ENCODE measurements around the gene ADAM12.

ADAM12 gene

DNA sequence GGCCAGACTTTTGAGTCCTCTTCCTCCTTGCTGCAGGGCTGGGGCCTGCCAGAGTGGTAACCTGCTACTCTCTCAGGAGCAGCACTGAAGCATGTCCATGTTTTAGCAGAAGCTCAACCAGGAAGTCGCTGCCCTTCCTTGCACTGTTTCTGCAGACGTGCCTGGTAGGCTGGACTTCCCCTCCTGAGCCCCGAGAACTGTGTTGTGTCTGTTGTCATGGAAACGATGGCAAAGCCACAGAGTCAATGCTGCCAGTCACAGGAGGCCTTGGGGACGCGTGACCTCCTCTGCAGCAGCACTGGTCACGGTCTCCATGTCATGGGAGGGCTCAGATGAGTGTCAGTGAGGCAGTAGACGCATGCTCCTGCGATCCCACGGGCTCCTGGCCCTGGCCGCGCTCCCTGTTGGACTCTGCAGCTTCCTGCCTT, 346.5 kb downstream of the ADAM12 start:
- H3K36me3 ChIP-seq (ENCODE audit: insufficient read depth, low read length), result no peaks in the 10 kb centered on the region
- H3K9ac ChIP-seq (ENCODE audit: low read depth, low read length), result no peak overlapping the region
- H3K4me1 ChIP-seq (ENCODE audit: insufficient read depth, low read length), result peaks cover 6% of the 10 kb centered on the region
- H3K9me3 ChIP-seq (ENCODE audit: control insufficient read depth, insufficient read depth, low read length), result no peaks in the 10 kb centered on the region

DNA sequence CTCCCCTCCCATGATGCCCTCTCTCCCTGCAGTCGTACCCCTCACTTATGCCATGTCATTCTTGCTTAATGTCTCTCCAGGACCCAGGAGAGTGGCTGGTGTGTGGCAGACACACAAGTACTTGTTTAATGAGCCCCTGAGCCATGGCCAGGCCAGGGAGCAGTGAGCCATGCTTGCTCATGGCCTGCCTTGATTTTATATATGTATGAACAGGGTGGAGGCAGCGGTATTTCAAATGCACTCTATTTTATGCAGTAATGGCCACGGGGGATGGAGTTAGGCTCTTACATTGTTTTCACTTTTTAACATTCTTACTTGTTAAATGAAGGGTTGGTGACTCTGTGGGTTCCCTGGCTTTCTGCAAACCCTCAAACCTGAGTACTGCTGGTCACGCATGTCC, 347.2 kb downstream of the ADAM12 start:
- Histone ChIP-seq H3K9ac (ENCODE audit: low read depth, low read length) (no peak overlapping the region), H3K4me1 (ENCODE audit: insufficient read depth, low read length) (peaks cover 6% of the 10 kb centered on the region)

DNA sequence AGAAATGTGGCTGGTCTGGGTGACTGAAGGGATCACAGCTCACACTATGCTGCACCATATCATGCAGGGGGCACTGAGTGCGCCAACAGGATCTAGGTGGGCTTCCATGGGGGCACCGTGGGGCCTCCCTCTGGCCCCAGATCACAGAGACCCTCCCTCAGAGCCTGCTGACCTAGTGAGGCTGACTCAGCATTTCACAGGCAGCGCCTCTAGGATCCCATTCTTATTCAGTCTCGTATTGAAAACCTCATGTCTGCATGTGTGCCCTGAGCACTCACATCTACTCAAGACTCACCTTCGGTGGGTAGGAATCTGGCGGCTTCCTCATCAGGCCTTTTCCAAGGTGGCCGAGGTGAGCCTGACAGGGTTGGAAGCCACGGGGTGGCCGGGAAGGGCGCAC, 350.3 kb downstream of the ADAM12 start:
- peaks cover 6% of the 10 kb centered on the region for H3K4me1 ChIP-seq (ENCODE audit: insufficient read depth, low read length)
- no peak overlapping the region for H3K9ac ChIP-seq (ENCODE audit: low read depth, low read length)

More for the DNA sequence above, 347.2 kb downstream of the ADAM12 start:
- Histone ChIP-seq H3K9me3 (ENCODE audit: control insufficient read depth, insufficient read depth, low read length) (no peaks in the 10 kb centered on the region), H3K36me3 (ENCODE audit: insufficient read depth, low read length) (no peaks in the 10 kb centered on the region)

DNA sequence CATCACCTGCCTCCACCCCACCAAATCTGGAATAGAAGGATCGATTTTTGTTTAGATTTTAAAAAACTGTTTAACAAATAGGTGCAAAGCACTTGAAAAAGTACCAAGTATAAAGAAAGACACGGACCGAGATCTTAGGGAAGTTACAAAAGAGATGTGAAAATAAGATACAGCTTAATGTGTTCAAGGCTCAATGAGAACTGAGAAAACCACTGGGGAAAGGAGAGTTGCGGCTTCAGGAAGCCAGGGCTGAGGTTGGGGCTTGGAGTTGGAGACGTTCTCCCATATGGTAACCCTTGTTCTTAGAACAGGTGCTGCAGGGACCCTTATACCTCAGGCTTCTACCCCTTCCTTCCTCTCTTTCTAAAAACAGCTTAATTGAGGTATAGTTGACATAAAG, 351.8 kb downstream of the ADAM12 start:
- H3K36me3 ChIP-seq (ENCODE audit: insufficient read depth, low read length), result no peaks in the 10 kb centered on the region
- H3K4me1 ChIP-seq (ENCODE audit: insufficient read depth, low read length), result no peaks in the 10 kb centered on the region
- no peaks in the 10 kb centered on the region for H3K9me3 ChIP-seq (ENCODE audit: control insufficient read depth, insufficient read depth, low read length)
- no peak overlapping the region for H3K9ac ChIP-seq (ENCODE audit: low read depth, low read length)

More for the DNA sequence above, 350.3 kb downstream of the ADAM12 start:
- no peaks in the 10 kb centered on the region for H3K9me3 ChIP-seq (ENCODE audit: control insufficient read depth, insufficient read depth, low read length)
- H3K36me3 ChIP-seq (ENCODE audit: insufficient read depth, low read length), result no peaks in the 10 kb centered on the region

DNA sequence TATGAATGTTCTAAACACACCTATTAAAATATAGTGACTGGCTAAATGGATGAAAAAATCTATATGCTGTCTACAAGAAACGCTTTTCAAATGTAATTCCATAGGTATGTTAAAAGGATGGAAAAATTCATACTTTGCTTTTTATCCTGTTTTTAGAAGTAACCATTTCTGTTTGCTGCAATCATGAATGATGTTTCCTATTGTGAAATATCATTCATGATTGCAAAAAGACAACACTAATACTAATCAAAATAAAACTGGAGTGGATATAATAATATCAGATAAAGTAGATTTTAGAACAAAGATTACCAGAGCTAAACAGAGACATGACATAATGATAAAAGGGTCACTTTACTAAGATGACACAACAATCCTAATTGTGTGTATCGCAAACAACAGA, 353.7 kb downstream of the ADAM12 start:
- H3K9me3 ChIP-seq (ENCODE audit: control insufficient read depth, insufficient read depth, low read length), result no peaks in the 10 kb centered on the region
- H3K4me1 ChIP-seq (ENCODE audit: insufficient read depth, low read length), result no peaks in the 10 kb centered on the region
- H3K36me3 ChIP-seq (ENCODE audit: insufficient read depth, low read length), result no peaks in the 10 kb centered on the region
- no peak overlapping the region for H3K9ac ChIP-seq (ENCODE audit: low read depth, low read length)

DNA sequence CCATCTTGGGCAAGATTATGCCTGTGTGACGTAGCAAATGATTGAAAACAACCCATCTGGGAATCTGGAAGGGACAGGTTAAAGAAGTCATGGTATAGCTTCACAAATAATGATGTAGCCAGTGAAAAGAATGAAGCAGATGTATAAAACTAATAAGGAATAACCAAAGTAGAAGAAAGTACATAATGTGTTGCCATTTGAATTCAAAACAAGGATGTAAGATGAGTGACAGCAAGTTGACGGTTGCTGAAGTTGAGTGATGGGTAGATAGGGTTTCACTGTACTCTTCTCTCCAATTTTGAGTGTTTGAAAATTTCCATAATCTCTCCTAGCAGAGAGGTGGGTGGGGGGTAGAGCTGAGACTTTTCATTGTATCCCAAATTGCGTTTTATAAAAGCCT, 358.3 kb downstream of the ADAM12 start:
- Histone ChIP-seq H3K36me3 (ENCODE audit: insufficient read depth, low read length) (no peaks in the 10 kb centered on the region), H3K9ac (ENCODE audit: low read depth, low read length) (no peak overlapping the region), H3K9me3 (ENCODE audit: control insufficient read depth, insufficient read depth, low read length) (no peaks in the 10 kb centered on the region), H3K4me1 (ENCODE audit: insufficient read depth, low read length) (no peaks in the 10 kb centered on the region)

DNA sequence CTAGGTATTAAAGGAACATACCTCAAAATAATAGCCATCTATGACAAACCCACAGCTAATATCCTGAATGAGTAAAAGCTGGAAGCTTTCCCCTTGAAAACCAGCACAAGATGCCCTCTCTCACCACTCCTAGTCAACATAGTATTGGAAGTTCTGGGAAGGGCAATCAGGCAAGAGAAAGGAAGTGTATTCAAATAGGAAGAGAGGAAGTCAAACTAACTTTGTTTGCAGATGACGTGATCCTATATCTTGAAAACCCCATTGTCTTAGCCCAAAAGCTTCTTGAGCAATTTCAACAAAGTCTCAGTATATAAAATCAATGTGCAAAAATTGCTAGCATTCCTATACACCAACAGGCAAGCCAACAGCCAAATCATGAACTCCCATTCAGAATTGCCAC, 360.6 kb downstream of the ADAM12 start:
- no peak overlapping the region for H3K9ac ChIP-seq (ENCODE audit: low read depth, low read length)
- no peaks in the 10 kb centered on the region for H3K36me3 ChIP-seq (ENCODE audit: insufficient read depth, low read length)
- no peaks in the 10 kb centered on the region for H3K9me3 ChIP-seq (ENCODE audit: control insufficient read depth, insufficient read depth, low read length)
- no peaks in the 10 kb centered on the region for H3K4me1 ChIP-seq (ENCODE audit: insufficient read depth, low read length)

DNA sequence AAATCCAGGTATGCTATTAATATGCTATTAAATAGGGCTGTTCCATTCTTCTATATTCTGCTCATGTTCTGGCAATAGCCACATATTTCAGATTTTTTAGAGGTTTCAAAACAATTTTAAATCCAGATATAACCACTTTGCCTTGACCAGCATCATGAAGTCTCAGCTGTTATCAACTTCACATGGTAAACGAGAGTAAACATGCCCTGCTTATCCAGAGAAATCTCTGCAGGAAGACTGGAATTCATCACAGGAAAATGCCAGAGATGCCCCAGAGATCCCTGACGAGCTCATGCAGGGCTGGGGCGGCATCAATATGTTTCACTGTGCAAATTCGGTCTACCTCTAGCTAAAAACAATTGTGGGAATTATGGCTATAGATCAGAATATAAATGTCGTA, 365.4 kb downstream of the ADAM12 start:
- no peaks in the 10 kb centered on the region for H3K4me1 ChIP-seq (ENCODE audit: insufficient read depth, low read length)
- H3K9ac ChIP-seq (ENCODE audit: low read depth, low read length), result no peak overlapping the region
- H3K36me3 ChIP-seq (ENCODE audit: insufficient read depth, low read length), result no peaks in the 10 kb centered on the region
- no peaks in the 10 kb centered on the region for H3K9me3 ChIP-seq (ENCODE audit: control insufficient read depth, insufficient read depth, low read length)

DNA sequence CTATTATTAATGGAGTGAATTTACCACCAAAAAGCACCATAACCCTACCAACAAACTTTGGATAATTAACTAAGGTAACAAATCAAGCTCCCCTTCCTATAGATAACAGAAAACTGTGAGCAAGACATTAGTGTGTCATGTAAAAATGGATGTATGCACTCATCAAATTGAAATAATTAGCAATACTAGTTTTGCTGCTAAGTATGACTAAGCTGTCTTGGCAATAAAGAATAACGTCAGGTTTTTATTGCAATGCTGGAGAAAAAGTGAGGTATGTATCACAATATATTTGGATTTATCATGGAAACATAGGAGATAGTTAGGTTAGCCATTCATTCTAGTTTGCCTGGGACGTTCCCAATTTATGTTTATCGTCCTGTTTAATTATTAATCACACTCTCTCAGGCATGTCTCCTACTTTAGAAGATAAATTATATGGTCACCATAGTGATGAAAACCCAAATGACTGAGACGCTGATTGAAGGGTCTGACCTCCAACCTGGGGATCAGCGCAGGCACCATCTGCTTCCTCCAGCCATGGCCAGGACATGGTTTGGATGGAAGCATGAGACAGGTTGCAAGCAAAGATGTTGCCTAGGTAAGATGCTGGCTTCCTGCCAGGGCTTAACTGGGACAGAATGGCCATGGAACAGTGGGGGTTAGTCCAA, 366.3 kb downstream of the ADAM12 start:
- Histone ChIP-seq H3K36me3 (ENCODE audit: insufficient read depth, low read length) (no peaks in the 10 kb centered on the region), H3K9me3 (ENCODE audit: control insufficient read depth, insufficient read depth, low read length) (no peaks in the 10 kb centered on the region), H3K4me1 (ENCODE audit: insufficient read depth, low read length) (no peaks in the 10 kb centered on the region), H3K9ac (ENCODE audit: low read depth, low read length) (no peak overlapping the region)

DNA sequence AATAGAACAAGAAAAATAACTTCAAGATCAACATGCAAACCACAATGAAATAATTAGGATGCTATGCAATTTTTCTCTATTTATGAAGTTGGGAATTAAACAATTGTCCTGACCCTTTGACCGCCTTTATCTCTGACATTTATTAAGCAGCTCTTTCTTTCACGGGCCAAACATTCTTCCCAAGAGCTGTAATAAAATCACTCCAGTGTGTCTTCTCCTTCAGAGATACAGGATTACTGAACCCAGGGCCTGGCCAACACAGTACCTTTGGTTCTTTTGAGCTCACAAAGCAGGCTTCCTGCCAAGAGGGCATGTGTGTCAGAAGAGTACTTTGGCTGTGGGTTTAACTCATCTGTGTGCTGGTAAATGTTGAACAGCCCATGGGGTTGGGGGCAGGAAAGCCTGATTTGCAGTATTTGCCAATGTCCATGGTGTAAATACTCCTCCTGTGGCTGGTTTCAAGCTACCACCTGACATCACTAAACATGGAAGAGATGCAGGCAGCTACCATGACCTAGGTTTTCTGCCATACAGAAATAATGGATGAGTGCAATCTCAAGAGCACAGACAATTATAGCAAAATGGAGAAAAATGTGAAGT, 370.2 kb downstream of the ADAM12 start:
- H3K9me3 ChIP-seq (ENCODE audit: control insufficient read depth, insufficient read depth, low read length), result no peaks in the 10 kb centered on the region
- no peak overlapping the region for H3K9ac ChIP-seq (ENCODE audit: low read depth, low read length)
- peaks cover 6% of the 10 kb centered on the region; the same call in 1 of the 2 replicates for H3K4me1 ChIP-seq (ENCODE audit: insufficient read depth, low read length)
- no peaks in the 10 kb centered on the region for H3K36me3 ChIP-seq (ENCODE audit: insufficient read depth, low read length)

DNA sequence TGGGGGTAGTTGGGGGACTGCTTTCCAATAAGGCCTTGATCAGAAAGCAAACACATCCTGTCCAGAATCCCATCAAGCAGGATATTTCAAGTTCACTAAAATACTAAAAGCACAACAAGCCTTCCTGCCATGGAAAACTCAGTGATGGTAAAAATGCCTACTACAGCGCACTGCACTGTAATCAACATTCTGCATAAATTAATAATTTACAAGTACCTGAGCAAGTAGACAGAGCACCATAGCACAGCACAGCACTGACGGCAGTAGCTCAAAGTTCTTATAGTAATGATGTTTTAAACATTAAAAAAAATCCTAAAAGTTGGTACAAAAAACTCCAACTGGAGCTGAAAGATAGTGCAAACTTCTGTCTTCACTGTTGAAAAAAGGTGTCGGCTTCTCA, 371.4 kb downstream of the ADAM12 start:
- Histone ChIP-seq H3K4me1 (ENCODE audit: insufficient read depth, low read length) (peaks cover 6% of the 10 kb centered on the region; the same call in 1 of the 2 replicates), H3K36me3 (ENCODE audit: insufficient read depth, low read length) (no peaks in the 10 kb centered on the region), H3K9me3 (ENCODE audit: control insufficient read depth, insufficient read depth, low read length) (no peaks in the 10 kb centered on the region), H3K9ac (ENCODE audit: low read depth, low read length) (no peak overlapping the region)

DNA sequence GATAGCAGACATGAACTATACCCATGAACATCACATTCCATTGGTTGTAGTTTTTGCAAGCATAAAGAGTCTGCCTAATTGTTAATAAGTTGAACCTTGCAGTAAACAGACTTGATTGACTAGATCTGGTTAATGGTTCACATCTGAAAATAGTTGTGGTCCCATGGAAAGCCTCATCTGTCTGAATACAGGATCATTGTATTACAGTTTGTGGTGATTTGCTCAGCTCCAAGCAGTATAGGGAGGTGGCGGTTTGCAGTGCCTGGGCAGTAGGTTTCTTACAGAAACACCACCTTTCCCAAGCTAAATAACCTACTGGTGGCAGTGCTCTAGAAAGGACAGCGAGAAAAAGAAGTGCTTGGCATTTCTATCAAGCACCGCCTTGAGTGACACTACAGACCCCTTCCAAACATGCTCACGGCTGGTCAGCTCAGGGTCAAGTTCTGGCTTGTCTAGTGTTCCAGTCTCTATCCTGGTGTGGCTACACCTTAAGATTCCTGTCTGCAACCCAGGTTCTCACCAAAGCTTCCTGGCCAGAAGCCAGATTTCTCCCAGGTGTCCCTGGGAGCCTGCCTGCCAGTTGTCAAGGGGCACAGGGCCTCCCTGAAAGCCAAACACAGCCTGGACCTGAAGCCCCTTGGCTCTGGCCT, 372.0 kb downstream of the ADAM12 start:
- Histone ChIP-seq H3K36me3 (ENCODE audit: insufficient read depth, low read length) (no peaks in the 10 kb centered on the region), H3K9me3 (ENCODE audit: control insufficient read depth, insufficient read depth, low read length) (no peaks in the 10 kb centered on the region), H3K9ac (ENCODE audit: low read depth, low read length) (no peak overlapping the region), H3K4me1 (ENCODE audit: insufficient read depth, low read length) (peaks cover 6% of the 10 kb centered on the region; the same call in 1 of the 2 replicates)

DNA sequence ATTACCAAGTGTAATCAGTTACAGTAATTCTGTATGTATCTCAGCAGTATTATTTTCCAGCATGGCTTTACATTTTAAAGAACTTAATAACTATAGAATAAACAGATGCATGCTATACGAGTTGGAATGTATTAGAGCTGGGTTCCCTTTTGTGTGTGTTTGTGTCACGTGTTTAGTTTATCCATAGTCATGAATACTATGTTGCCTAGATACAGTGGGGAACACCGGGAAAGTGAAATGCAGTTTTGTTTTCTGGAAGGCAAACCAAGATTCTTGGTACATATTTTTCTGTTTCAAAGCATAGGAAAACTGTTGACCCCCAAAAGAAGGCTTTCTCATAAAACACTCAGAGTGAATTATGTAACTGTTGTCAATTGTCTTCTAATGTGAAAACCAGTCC, 372.9 kb downstream of the ADAM12 start:
- Histone ChIP-seq H3K9me3 (ENCODE audit: control insufficient read depth, insufficient read depth, low read length) (no peaks in the 10 kb centered on the region), H3K4me1 (ENCODE audit: insufficient read depth, low read length) (peaks cover 6% of the 10 kb centered on the region; the same call in 1 of the 2 replicates), H3K36me3 (ENCODE audit: insufficient read depth, low read length) (no peaks in the 10 kb centered on the region), H3K9ac (ENCODE audit: low read depth, low read length) (no peak overlapping the region)

DNA sequence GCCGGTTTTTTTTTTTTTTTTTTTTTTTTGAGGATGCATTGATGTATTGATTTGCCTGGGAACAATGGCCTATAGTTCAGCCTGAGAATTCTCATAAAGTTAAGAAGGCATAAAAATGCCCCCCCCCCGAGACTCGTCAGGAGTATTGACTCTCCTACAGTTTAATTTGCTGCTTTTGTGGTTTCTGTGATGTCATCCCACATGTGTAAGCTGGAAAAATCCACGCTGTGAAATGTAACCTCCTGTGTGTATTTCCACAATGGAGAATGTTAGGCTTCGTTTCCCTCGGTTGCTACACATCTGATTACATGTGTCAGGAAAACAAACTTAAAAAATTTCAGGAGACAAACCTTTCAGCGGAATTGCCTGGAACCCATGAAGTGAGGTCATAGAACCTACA, 374.0 kb downstream of the ADAM12 start:
- Histone ChIP-seq H3K36me3 (ENCODE audit: insufficient read depth, low read length) (no peaks in the 10 kb centered on the region), H3K9me3 (ENCODE audit: control insufficient read depth, insufficient read depth, low read length) (no peaks in the 10 kb centered on the region), H3K4me1 (ENCODE audit: insufficient read depth, low read length) (peaks cover 6% of the 10 kb centered on the region; the same call in 1 of the 2 replicates), H3K9ac (ENCODE audit: low read depth, low read length) (no peak overlapping the region)

All from ES-I3 (cell line).